GM19193 (cell line): ENCODE data around the gene TBC1D24.

Source experiments
- POLR2A ChIP-seq: IDR thresholded peaks from 4 replicates; pipeline ENCODE4 v1.6.1; 2011; ENCODE audit not compliant: insufficient read depth, insufficient read length; ENCODE audit errors: extremely low read depth

TBC1D24 gene

DNA sequence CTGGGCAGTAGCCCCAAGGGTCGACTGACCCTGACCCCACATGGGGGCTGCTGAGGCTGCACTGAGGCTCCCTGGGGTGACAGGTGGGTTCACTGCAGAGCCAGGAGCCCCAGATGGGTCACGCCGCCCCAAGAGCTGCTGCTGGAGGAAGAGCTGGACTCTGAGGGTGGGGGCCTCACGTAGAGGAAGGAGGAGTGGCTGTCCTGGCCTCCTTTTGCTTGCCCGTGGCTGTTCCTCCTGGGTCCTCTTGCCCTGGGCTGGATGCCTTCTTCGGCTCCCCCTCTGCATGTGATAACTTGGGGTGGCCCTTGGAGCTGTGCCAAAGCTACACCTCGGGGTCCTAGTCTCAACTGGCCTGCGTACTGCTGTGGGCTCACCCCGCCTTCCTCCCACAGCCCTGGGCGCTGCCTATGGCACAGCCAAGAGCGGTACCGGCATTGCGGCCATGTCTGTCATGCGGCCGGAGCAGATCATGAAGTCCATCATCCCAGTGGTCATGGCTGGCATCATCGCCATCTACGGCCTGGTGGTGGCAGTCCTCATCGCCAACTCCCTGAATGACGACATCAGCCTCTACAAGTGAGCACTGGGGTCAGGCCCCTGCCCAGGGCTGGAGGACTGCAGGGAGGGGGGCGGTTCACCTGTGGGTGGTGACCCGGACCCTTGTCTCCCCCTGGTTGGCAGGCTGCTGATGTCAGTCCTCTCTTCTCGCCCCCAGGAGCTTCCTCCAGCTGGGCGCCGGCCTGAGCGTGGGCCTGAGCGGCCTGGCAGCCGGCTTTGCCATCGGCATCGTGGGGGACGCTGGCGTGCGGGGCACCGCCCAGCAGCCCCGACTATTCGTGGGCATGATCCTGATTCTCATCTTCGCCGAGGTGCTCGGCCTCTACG, 44.1 kb downstream of the TBC1D24 start:
- no peak for TF ChIP-seq POLR2A

DNA sequence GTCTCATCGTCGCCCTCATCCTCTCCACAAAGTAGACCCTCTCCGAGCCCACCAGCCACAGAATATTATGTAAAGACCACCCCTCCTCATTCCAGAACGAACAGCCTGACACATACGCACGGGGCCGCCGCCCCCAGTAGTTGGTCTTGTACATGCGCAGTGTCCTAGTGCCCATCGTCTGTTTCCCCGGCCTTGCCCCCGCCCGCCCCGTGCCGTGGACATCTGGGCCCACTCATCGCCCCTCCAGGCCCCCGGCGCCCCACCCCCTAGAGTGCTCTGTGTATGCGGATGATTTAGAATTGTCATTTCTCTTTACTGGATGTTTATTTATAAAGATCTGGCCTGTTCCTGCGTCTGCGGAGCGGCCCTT, 44.8 kb downstream of the TBC1D24 start:
- no peak for TF ChIP-seq POLR2A

DNA sequence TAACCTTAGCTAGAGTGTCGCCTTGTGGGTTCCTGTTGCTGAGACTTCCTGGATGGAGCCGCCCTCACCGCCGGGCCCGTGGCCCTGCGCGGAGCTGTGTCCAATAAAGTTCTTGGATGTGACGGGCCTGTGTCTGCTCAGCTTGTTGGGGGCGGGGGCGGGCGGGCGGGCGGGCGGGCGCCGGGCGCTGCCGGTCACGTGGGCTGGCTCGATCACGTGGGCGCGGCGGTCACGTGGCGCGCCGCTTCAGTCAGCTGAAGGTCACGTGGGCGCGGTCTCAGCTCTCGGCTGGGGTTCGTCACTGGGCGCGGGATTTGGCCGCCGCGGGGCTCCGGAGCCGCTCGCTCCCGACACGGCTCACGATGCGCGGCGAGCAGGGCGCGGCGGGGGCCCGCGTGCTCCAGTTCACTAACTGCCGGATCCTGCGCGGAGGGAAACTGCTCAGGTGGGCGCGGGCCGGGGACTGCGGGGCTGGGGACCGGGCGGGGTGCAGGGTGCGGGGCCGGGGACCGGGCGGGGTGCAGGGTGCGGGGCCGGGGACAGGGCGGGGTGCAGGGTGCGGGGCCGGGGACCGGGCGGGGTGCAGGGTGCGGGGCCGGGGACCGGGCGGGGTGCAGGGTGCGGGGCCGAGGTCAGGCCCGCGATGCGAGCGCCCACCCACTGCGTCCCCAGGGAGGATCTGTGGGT, 45.3 kb downstream of the TBC1D24 start, which contains the start of gene AMDHD2:
Gene AMDHD2 (plus strand): TSS at position 275 of the 687 bp plus-strand sequence. CDS start 88 bp downstream, at position 363.
- peak; percentile 65 for TF ChIP-seq POLR2A

DNA sequence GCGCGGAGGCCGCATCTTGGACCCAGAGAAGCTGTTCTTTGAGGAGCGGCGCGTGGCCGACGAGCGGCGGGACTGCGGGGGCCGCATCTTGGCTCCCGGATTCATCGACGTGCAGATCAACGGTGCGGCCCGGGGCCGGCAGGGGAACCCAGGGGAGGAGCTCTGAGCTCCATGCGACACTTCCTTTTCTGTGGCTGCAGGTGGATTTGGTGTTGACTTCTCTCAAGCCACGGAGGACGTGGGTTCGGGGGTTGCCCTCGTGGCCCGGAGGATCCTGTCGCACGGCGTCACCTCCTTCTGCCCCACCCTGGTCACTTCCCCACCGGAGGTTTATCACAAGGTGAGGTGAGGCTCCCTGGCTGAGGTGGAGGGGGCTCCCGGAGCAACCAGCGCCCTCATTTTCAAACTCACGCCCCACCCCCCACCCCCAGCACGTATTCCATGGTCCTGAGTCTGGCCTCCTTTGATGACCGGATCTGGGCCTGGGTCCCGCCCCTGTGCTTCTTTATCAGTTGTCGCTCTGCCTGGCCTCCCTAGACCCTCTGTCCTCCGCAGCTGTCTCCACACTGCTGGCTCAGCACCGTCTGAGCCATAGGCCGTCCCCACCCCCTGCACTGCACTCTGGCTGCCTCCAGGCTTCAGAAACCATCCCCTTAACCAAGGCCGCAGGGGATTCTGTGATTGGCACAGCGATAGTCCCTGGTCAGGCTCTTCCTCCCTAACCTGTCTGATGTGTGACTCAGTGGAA, 46.0 kb downstream of the TBC1D24 start:
- TF ChIP-seq POLR2A: no peak

DNA sequence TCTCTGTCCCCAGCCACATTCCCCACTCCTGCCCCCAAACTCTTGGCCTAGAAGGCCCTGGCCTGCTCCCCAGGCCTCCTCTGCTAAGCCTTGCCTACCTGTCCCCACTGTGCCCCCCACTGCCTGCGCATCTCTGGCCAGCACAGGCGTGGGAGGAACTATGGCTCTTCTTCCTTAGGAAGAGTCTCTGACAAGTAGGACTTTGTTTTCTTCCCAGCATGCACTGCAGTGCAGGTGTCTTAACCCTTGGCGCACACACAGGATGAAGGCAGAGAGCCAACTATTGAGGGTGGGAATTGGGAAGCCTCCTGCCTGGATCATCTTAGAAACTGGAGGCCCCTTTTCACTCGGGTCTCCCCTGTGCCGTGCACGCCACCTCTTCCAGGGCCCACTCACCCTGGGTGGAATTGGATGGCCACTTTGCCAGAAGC, 48.9 kb downstream of the TBC1D24 start:
- TF ChIP-seq POLR2A: no peak

DNA sequence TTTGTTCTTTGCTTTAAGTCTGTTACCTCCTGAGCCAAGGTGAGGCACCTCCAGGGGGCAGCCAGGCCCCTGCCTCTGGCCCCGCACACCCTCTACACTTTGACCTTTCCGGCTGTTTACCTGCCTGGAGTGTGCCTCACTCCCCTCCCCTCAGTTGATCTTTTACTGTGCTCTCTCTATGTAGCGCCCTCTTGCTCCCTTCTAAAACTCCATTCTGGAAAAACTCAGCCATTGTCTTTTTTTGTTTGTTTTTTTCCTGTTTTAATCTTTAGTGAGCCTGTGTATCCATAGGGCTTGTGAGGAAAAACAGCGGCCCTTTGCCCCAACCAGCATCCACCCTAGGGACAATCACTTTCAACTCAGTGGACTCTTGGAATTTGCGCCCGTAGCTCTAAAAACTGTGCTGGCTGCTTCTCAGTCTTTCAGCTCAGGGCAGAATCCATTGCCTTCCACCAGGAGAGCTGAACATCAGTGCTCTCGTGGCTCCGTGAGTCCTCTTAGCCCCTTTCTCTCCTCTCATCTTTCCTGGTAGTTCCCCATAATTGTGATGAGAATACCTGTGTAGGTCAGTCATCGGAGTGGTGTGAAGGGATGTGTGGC, 49.5 kb downstream of the TBC1D24 start:
- TF ChIP-seq POLR2A: no peak

DNA sequence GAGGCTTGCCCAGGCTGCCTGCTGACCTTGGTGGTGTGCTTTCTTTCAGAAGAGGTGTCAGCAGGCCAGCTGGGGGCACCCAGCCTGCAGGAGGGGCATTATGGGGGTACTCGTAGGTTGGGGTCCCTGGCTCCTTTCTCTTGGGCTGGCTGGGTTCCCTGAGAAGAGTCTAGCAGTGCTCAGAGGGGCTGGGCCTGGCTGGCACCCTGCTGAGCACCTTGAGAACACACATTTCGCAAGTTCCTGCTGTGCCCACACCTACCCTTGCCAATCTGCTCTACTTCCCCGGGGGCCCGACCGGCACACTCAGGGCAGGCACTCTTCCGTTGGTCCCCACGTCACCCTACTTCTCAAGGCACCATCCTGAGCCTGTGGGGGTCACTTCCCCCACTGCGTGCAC, 51.2 kb downstream of the TBC1D24 start:
- no peak for TF ChIP-seq POLR2A

DNA sequence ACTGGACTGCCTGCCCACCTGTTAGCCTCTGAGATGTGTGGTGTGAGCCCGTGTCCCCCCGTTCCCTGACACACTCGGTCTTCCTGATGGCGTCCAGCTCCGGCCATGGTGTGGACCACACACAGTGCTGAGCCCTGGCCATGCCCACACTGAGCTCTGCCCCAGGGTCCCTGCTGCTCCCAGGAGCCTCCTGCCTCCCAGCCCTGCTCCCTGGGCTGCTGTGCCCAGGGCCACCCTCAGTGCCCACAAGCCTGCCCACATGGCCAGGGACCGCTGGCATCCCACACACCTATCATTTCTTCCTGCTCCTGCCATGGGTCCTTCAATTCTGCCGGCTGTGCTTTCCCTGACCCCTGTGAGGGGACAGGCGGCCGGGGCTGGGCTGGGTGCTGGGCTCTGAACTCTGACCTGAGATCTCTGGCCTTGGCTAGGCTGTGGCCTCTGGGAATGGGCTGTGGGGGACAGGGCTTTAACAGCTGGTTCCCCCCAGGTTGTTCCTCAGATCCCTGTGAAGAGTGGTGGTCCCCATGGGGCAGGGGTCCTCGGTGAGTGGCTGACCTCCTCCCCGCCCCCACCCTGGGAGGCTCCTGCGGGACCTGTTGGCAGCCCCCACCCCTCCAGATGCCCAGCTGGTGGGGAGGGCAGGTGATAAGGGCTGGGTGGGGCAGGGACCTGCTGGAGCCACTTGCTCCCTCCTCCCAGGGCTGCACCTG, 52.3 kb downstream of the TBC1D24 start:
- no peak for TF ChIP-seq POLR2A

DNA sequence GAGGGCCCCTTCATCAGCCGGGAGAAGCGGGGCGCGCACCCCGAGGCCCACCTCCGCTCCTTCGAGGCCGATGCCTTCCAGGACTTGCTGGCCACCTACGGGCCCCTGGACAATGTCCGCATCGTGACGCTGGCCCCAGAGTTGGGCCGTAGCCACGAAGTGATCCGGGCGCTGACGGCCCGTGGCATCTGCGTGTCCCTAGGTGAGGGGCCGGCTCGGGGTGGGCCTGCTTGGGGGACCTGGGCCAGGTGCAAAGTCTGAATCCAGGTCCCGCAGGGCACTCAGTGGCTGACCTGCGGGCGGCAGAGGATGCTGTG, 52.8 kb downstream of the TBC1D24 start:
- no peak for TF ChIP-seq POLR2A

DNA sequence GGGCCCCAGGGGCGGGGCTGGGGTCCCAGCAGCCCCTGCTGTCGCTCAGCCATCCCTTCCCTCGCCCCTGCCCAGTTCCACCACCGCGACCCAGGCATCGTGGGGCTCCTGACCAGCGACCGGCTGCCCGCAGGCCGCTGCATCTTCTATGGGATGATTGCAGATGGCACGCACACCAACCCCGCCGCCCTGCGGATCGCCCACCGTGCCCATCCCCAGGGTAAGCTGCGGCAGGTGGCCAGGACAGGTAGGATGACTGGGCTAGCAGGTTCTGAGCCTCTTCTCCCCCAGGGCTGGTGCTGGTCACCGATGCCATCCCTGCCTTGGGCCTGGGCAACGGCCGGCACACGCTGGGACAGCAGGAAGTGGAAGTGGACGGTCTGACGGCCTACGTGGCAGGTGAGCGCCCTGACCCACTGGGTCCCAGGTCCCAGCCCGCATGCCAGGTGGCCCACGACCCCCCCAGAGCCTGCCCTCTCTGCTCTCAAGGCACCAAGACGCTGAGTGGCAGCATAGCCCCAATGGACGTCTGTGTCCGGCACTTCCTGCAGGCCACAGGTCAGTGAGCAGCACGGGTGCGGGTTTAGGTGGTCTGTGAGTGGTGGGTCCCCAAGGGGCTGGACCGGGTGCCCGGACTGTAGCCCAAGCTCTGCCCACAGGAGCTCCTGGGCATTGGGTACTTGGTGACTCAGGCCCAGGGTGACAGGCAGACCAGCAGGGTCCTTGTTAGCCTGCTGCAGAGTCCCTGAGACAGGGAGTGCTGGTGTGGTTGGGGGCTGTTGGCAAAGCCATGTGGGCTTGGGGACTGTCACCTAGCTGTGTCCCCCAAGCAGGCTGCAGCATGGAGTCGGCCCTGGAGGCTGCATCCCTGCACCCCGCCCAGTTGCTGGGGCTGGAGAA, 53.5 kb downstream of the TBC1D24 start:
- no peak for TF ChIP-seq POLR2A

DNA sequence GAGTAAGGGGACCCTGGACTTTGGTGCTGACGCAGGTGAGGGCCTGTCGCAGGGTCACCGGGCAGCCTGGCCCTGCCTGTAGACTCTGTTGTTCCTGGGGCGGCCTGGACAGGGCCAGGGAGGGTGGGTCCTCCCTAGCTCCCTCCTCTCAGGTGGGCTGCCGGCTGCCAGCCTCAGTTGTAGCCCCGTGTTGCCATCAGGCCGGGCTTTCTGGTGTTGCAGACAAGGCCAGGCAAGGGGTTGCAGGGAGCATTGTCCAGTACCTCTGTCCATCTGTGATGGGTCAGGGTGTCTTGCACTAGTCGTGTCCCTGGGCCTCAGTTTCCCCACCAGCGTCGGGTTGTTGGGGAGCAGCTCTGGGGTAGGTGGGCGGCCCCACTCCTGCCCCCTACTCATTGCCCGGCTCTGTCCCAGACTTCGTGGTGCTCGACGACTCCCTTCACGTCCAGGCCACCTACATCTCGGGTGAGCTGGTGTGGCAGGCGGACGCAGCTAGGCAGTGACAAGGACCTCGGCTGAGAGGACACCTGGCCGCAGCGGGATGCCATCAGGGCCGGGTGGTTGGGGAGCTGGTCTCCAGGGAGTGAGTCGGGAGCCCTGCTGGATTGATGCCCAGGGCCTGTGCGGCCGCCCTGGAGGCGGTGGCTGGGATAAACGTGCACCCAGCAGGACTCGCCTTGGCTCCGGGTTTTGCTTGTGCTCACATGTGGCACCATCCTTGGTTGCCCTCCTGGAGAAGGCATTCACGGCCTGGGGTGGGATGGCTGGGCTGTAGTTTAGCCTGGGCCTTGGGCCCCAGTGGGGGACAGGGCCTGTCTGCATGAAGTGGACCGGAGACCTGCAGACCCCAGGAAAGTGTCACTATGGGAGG, 54.4 kb downstream of the TBC1D24 start:
- no peak for TF ChIP-seq POLR2A

DNA sequence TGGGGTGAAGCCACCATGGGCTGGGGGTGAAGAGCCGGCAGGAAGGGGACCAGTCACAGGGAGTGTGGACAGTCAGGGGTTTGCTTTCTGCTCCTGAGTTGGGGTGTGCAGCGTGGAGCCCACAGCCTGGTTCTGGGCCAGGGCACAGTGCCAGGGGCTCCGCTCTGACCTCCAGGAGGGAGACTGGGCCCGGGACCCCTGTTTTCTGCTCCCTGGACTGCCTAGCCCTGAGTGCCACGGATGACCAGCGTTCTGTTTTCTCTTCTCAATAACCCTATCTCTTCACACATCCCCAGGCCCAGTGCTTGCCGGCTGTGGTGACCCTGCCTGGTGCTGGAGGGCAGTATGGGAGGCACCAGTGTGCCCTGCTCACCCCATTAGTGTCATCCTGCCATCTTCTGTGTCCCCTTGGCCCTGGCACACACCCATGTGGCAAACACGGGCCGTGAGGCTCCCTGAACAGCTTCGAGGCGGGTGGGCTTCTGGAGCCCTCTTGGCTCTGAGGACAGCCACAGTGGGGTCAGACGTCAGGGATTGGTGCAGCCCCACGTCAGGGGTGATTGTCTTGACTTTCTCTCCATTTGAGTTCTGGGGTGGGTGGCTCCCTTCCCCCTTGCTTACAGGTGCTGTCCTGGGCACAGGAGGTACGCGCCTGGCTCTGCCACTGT, 55.2 kb downstream of the TBC1D24 start:
- no peak for TF ChIP-seq POLR2A
